Ishikawa (cell line): ENCODE measurements around the gene SIRPB1.

Experiments used
- CEBPB ChIP-seq: IDR thresholded peaks from 2 replicates; pipeline ENCODE4 v1.6.1; 2012
- CREB1 ChIP-seq: IDR thresholded peaks from 2 replicates; pipeline ENCODE4 v1.6.1; 2012; ENCODE audit warnings: low read depth
- EGR1 ChIP-seq: IDR thresholded peaks from 2 replicates; pipeline ENCODE4 v1.6.1; 2012
- EP300 ChIP-seq: IDR thresholded peaks from 2 replicates; pipeline ENCODE4 v1.6.1; 2012; ENCODE audit warnings: borderline replicate concordance
- FOXM1 ChIP-seq: IDR thresholded peaks from 2 replicates; pipeline ENCODE4 v1.6.1; 2012; ENCODE audit warnings: low read depth, borderline replicate concordance
- NFIC ChIP-seq: IDR thresholded peaks from 2 replicates; pipeline ENCODE4 v1.6.1; 2012
- RAD21 ChIP-seq: IDR thresholded peaks from 2 replicates; pipeline ENCODE4 v1.6.1; 2012; ENCODE audit warnings: low read depth
- REST ChIP-seq: IDR thresholded peaks from 2 replicates; pipeline ENCODE4 v1.6.1; 2012; ENCODE audit warnings: low read depth, mild to moderate bottlenecking
- TAF1 ChIP-seq: IDR thresholded peaks from 2 replicates; pipeline ENCODE4 v1.6.1; 2012; ENCODE audit warnings: low read depth, mild to moderate bottlenecking
- TCF12 ChIP-seq: IDR thresholded peaks from 2 replicates; pipeline ENCODE4 v1.6.1; 2012; ENCODE audit warnings: low read depth
- TEAD4 ChIP-seq: IDR thresholded peaks from 2 replicates; pipeline ENCODE4 v1.6.1; 2012
- USF1 ChIP-seq: IDR thresholded peaks from 2 replicates; pipeline ENCODE4 v1.6.1; 2012
- YY1 ChIP-seq: IDR thresholded peaks from 2 replicates; pipeline ENCODE4 v1.6.1; 2012; ENCODE audit warnings: low read depth
- ZBTB7A ChIP-seq: IDR thresholded peaks from 2 replicates; pipeline ENCODE4 v1.6.1; 2012; ENCODE audit warnings: low read depth
- TF ChIP-seq, protein P1 (sequence below): IDR thresholded peaks from 2 replicates; pipeline ENCODE4 v1.6.1; 2012

The SIRPB1 gene

GRCh38 chr20:1627200-1627550, 7.4 kb upstream of the SIRPB1 start:
- no peak for TF ChIP-seq USF1

GRCh38 chr20:1626528-1627199, 6.9 kb upstream of the SIRPB1 start:
- TF ChIP-seq REST, result no peak

DNA sequence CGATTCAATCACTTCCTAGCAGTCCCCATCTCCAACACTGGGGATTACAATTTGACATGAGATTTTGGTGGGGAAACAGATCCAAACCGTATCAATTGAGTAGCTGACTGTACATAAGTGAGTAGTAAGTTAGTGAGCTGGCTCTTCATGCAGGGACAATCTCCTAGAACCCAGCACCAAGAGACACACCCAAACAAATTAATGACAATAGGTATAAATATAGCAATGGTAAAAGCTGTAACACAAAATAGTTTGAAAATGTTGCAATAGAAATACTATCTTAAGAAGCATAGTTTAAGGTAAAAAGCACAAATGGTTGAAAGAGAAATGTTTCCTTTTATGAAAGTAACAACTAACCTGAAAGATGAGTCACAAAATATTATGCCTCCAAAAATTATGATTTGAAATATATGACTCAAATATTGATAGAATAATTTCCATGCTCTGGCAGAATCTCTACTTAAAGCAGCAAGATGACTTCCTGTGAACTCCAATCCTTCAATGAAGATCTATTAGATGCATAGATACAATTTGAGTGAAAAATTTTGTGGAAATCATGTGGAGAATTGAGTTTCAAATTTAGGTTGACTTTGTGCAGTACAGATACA, 5.4 kb upstream of the SIRPB1 start:
- TF ChIP-seq YY1, result no peak
- TF ChIP-seq TAF1, result no peak
- no peak for TF ChIP-seq REST
- no peak for TF ChIP-seq ZBTB7A
- TF ChIP-seq RAD21, result no peak
- no peak for TF ChIP-seq EGR1
- no peak for TF ChIP-seq TCF12
- no peak for TF ChIP-seq CEBPB

GRCh38 chr20:1623501-1624205, 3.8 kb upstream of the SIRPB1 start:
- no peak for TF ChIP-seq USF1
- TF ChIP-seq YY1, result no peak
- TF ChIP-seq FOXM1, result no peak
- TF ChIP-seq NFIC, result no peak

- TF ChIP-seq RAD21, result no peak
- no peak for TF ChIP-seq FOXM1
- TF ChIP-seq NFIC, result no peak
- TF ChIP-seq ZBTB7A, result no peak
- TF ChIP-seq YY1, result no peak
- TF ChIP-seq CEBPB, result no peak
- no peak for TF ChIP-seq TAF1
- no peak for TF ChIP-seq USF1
- TF ChIP-seq REST, result no peak
- TF ChIP-seq, protein P1, sequence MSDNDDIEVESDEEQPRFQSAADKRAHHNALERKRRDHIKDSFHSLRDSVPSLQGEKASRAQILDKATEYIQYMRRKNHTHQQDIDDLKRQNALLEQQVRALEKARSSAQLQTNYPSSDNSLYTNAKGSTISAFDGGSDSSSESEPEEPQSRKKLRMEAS, result no peak
- no peak for TF ChIP-seq TEAD4
- no peak for TF ChIP-seq EGR1
- TF ChIP-seq TCF12, result no peak
- TF ChIP-seq CREB1, result no peak
- TF ChIP-seq EP300, result no peak
These were observed 2.6 kb upstream of the SIRPB1 start for GRCh38 chr20:1622450-1622849.
